GM23248 (cell line): ENCODE measurements around the gene MNT. TPM values are rescaled to one million over a fixed set of nuclear protein-coding genes. Genes with fewer than 3 reads are reported as not detected.

Experiments used
- DNase-seq: peaks from one replicate; pipeline ENCODE4 v3.0.0-alpha.2; 2015
- H2AFZ ChIP-seq: fragments of 200-600 bp; sonication (generic); 2 replicates; pipeline ENCODE4 v1.6.1; 2016; ENCODE audit warnings: antibody characterized with exemption
- H3F3A ChIP-seq: fragments of 200-600 bp; sonication (generic); 2 replicates; pipeline ENCODE4 v1.6.1; 2016; ENCODE audit warnings: mild to moderate bottlenecking, antibody characterized with exemption, mixed run types; ENCODE audit not compliant: insufficient read depth
- H3K27ac ChIP-seq: fragments of 200-600 bp; sonication (generic); 2 replicates; pipeline ENCODE4 v1.5.1; 2016; ENCODE audit warnings: mild to moderate bottlenecking
- H3K27me3 ChIP-seq: fragments of 200-600 bp; sonication (generic); replicated peaks from 2 replicates; pipeline ENCODE4 v1.6.1; 2016; ENCODE audit warnings: mild to moderate bottlenecking; ENCODE audit not compliant: insufficient read depth
- H3K36me3 ChIP-seq: fragments of 200-600 bp; sonication (generic); 2 replicates; pipeline ENCODE4 v1.6.1; 2016; ENCODE audit warnings: low read depth, mild to moderate bottlenecking
- H3K4me1 ChIP-seq: fragments of 200-600 bp; sonication (generic); 2 replicates; pipeline ENCODE4 v1.6.1; 2016; ENCODE audit warnings: mild to moderate bottlenecking; ENCODE audit not compliant: insufficient read depth
- H3K4me2 ChIP-seq: fragments of 200-600 bp; sonication (generic); one replicate; pipeline ENCODE4 v1.6.1; 2016; ENCODE audit warnings: mild to moderate bottlenecking; ENCODE audit not compliant: unreplicated experiment
- H3K4me3 ChIP-seq: fragments of 200-600 bp; sonication (generic); 2 replicates; pipeline ENCODE4 v1.5.1; 2016; ENCODE audit warnings: mild to moderate bottlenecking
- H3K79me2 ChIP-seq: fragments of 200-600 bp; sonication (generic); 2 replicates; pipeline ENCODE4 v1.6.1; 2016; ENCODE audit warnings: mild to moderate bottlenecking; ENCODE audit not compliant: insufficient read depth
- H3K9ac ChIP-seq: fragments of 200-600 bp; sonication (generic); 2 replicates; pipeline ENCODE4 v1.6.1; 2016; ENCODE audit warnings: mild to moderate bottlenecking
- H3K9me2 ChIP-seq: fragments of 200-600 bp; sonication (generic); 2 replicates; pipeline ENCODE4 v1.6.1; 2016; ENCODE audit warnings: mixed run types, mild to moderate bottlenecking, moderate library complexity; ENCODE audit not compliant: insufficient read depth
- H3K9me3 ChIP-seq: fragments of 200-600 bp; sonication (generic); one replicate; pipeline ENCODE4 v1.6.1; 2017; ENCODE audit warnings: low read depth
- H4K20me1 ChIP-seq: fragments of 200-600 bp; sonication (generic); 2 replicates; pipeline ENCODE4 v1.6.0; 2016; ENCODE audit not compliant: insufficient read depth
- EZH2 ChIP-seq: fragments of 200-600 bp; sonication (generic); IDR thresholded peaks from 2 replicates; pipeline ENCODE4 v1.6.1; 2018; ENCODE audit warnings: antibody characterized with exemption, mild to moderate bottlenecking; ENCODE audit not compliant: insufficient read depth, poor library complexity, severe bottlenecking
- EZH2phosphoT487 ChIP-seq: fragments of 200-600 bp; sonication (generic); IDR thresholded peaks from 2 replicates; pipeline ENCODE4 v1.6.1; 2018; ENCODE audit warnings: antibody characterized with exemption, moderate library complexity, mild to moderate bottlenecking, low read depth; ENCODE audit not compliant: insufficient read depth
- WGBS, 2 experiments: methylation state at CpG; one replicate each; pipeline ENCODE4 v1.1.6; 2015 to 2017; ENCODE audit warnings: low lambda C conversion rate in 2 of 2, low coverage in 1 of 2; ENCODE audit errors: missing lambda C conversion rate in 2 of 2; 5-methylcytosine and 5-hydroxymethylcytosine counted together
- in situ Hi-C: fragments of 300-500 bp; cut with MboI; formaldehyde crosslinking; loops from 2 replicates; pipeline ENCODE4 v1.15.0; 2020
- polyA plus RNA-seq: library from polyadenylated mRNA; unstranded; fragments of >200 nt; fragmentation: Nextera tagmentation; extraction: Ambion mirVana; gene quantifications from 2 replicates; pipeline ENCODE4 v1.2.1, GENCODE V29; 2016
- total RNA-seq: library from RNA; depleted of rRNA; stranded (reverse); fragments of >200 nt; shearing (Covaris generic); gene quantifications from 2 replicates; pipeline ENCODE4 v1.2.3, GENCODE V29; 2014

Gene MNT
- total and polyA plus RNA-seq, 2 experiments from 2014 or later, result 6.2 TPM

- Histone ChIP-seq H3K27ac (no peak overlapping the region), H3K4me2 (no peak overlapping the region)
- in situ Hi-C loops, result no loop called here
These were observed 21.2 kb downstream of the MNT start for GRCh38 chr17:2379489-2380225.

GRCh38 chr17:2378905-2379304, 22.0 kb downstream of the MNT start:
- no peaks in the 10 kb centered on the region for H3K27me3 ChIP-seq
- in situ Hi-C loops, result no loop called here
- H3K27ac ChIP-seq, result no peak overlapping the region
- no peak overlapping the region for H3K4me3 ChIP-seq
- H3K4me2 ChIP-seq, result no peak overlapping the region
- TF ChIP-seq EZH2phosphoT487 (no peak), EZH2 (no peak)
- no peaks in the 10 kb centered on the region for H3K9me2 ChIP-seq
- no peak for DNase-seq
- H3K79me2 ChIP-seq, result no peaks in the 10 kb centered on the region
- H3F3A ChIP-seq, result no peaks in the 10 kb centered on the region; the same call in 1 of the 2 replicates
- H3K9ac ChIP-seq, result no peak overlapping the region
- no peaks in the 10 kb centered on the region for H3K4me1 ChIP-seq
- 95 to 96% methylated on average over 11 of the region's 11 CpGs for WGBS, 2 experiments
- no peaks in the 10 kb centered on the region for H3K36me3 ChIP-seq
- no peak overlapping the region for H2AFZ ChIP-seq
- no peaks in the 10 kb centered on the region for H3K9me3 ChIP-seq
- H4K20me1 ChIP-seq, result no peaks in the 10 kb centered on the region

More at GRCh38 chr17:2379489-2380225, 21.2 kb downstream of the MNT start:
- Histone ChIP-seq H3K36me3 (no peaks in the 10 kb centered on the region), H2AFZ (no peak overlapping the region), H3K4me3 (no peak overlapping the region), H3K9me3 (no peaks in the 10 kb centered on the region), H3K9ac (no peak overlapping the region), H3K4me1 (no peaks in the 10 kb centered on the region), H3F3A (no peaks in the 10 kb centered on the region), H3K27me3 (no peaks in the 10 kb centered on the region), H3K9me2 (no peaks in the 10 kb centered on the region), H4K20me1 (no peaks in the 10 kb centered on the region), H3K79me2 (no peaks in the 10 kb centered on the region)
- 85 to 87% methylated on average over 23 to 25 of the region's 25 CpGs for WGBS, 2 experiments
- TF ChIP-seq EZH2phosphoT487 (no peak), EZH2 (no peak)
- DNase-seq, result no peak

- Histone ChIP-seq H3K4me1 (no peaks in the 10 kb centered on the region), H3K27me3 (no peaks in the 10 kb centered on the region), H2AFZ (no peak overlapping the region), H3K36me3 (no peaks in the 10 kb centered on the region), H3K9ac (no peak overlapping the region), H3K4me3 (no peak overlapping the region), H3F3A (no peaks in the 10 kb centered on the region; the same call in 1 of the 2 replicates), H3K9me3 (no peaks in the 10 kb centered on the region), H3K4me2 (no peak overlapping the region), H3K27ac (no peak overlapping the region), H3K79me2 (no peaks in the 10 kb centered on the region), H4K20me1 (no peaks in the 10 kb centered on the region), H3K9me2 (no peaks in the 10 kb centered on the region)
- no peak for DNase-seq
- in situ Hi-C loops, result no loop called here
- WGBS, 2 experiments, result 90 to 92% methylated on average over 10 of the region's 10 CpGs
- TF ChIP-seq EZH2phosphoT487, result no peak
- TF ChIP-seq EZH2, result no peak
These were observed 23.2 kb downstream of the MNT start for GRCh38 chr17:2377659-2378058.

- Histone ChIP-seq H3K27me3 (no peaks in the 10 kb centered on the region), H3K4me2 (no peak overlapping the region), H2AFZ (no peak overlapping the region), H3K9ac (no peak overlapping the region), H4K20me1 (no peaks in the 10 kb centered on the region), H3K36me3 (no peaks in the 10 kb centered on the region), H3K9me2 (no peaks in the 10 kb centered on the region), H3K27ac (no peak overlapping the region), H3K9me3 (no peaks in the 10 kb centered on the region), H3K4me3 (no peak overlapping the region), H3K79me2 (no peaks in the 10 kb centered on the region), H3F3A (no peaks in the 10 kb centered on the region; the same call in 1 of the 2 replicates), H3K4me1 (no peaks in the 10 kb centered on the region)
- WGBS, 2 experiments, result 86 to 87% methylated on average over 14 of the region's 14 CpGs
- no peak for TF ChIP-seq EZH2
- no peak for TF ChIP-seq EZH2phosphoT487
- in situ Hi-C loops, result no loop called here
- DNase-seq, result no peak
These were observed 24.8 kb downstream of the MNT start for GRCh38 chr17:2376107-2376506.
